Measurements from ENCODE around the gene NFIX. TPM values are rescaled to one million over a fixed set of nuclear protein-coding genes. Genes with fewer than 3 reads are reported as not detected.

Gene NFIX
- total and polyA plus RNA-seq, 9 of the 15 experiments (the other 6 are each of a cell fraction or from before 2014, with no cell fraction given): 0.28 to 26.8 (median 5.4) TPM

- TF ChIP-seq, protein P1, sequence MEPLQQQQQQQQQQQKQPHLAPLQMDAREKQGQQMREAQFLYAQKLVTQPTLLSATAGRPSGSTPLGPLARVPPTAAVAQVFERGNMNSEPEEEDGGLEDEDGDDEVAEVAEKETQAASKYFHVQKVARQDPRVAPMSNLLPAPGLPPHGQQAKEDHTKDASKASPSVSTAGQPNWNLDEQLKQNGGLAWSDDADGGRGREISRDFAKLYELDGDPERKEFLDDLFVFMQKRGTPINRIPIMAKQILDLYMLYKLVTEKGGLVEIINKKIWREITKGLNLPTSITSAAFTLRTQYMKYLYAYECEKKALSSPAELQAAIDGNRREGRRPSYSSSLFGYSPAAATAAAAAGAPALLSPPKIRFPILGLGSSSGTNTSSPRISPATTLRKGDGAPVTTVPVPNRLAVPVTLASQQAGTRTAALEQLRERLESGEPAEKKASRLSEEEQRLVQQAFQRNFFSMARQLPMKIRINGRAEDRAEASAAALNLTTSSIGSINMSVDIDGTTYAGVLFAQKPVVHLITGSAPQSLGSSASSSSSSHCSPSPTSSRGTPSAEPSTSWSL (CRISPR knock-in tag; IDR thresholded peaks at IDR 0.05; ENCODE audit: borderline replicate concordance): no peak
- TF ChIP-seq POLR2AphosphoS2 (IDR thresholded peaks at IDR 0.05; ENCODE audit: low read length) (no peak), PRMT5 (CRISPR knock-in tag; IDR thresholded peaks at IDR 0.05) (no peak), ATF7 (IDR thresholded peaks at IDR 0.05) (no peak), ZFX (CRISPR knock-in tag; IDR thresholded peaks at IDR 0.05) (peak; percentile 52), RAD21 (CRISPR knock-in tag; conservative IDR thresholded peaks at IDR 0.05 in 1 of 2, IDR thresholded peaks at IDR 0.05 in 1 of 2) (no peak), PML (IDR thresholded peaks at IDR 0.05; ENCODE audit: low read length) (0 out of 2 replicates have a peak, but pooled peaks have one; percentile 33), BRF1 (IDR thresholded peaks at IDR 0.05; ENCODE audit: borderline replicate concordance, extremely low read depth, insufficient read length) (no peak), NELFE (IDR thresholded peaks at IDR 0.05; ENCODE audit: insufficient read depth, insufficient read length) (no peak), ZNF431 (CRISPR knock-in tag; IDR thresholded peaks at IDR 0.05) (no peak), ZNF644 (tag; IDR thresholded peaks at IDR 0.05; ENCODE audit: low read depth) (no peak), FOXA1 (IDR thresholded peaks at IDR 0.05; ENCODE audit: borderline replicate concordance) (no peak), ZNF586 (CRISPR knock-in tag; conservative IDR thresholded peaks at IDR 0.05) (no peak), JUNB (CRISPR knock-in tag; conservative IDR thresholded peaks at IDR 0.05) (no peak), ZNF507 (tag; conservative IDR thresholded peaks at IDR 0.05) (no peak), NFATC3 (IDR thresholded peaks at IDR 0.05) (0 out of 2 replicates have a peak, but pooled peaks have one; percentile 22), KDM4B (IDR thresholded peaks at IDR 0.05; ENCODE audit: borderline replicate concordance in 2 of 2, low read depth in 1 of 2) (no peak), POLR3G (IDR thresholded peaks at IDR 0.05; ENCODE audit: extremely low read depth, insufficient read length, insufficient replicate concordance) (no peak), ELF2 (CRISPR knock-in tag; IDR thresholded peaks at IDR 0.05) (no peak), ZNF830 (CRISPR knock-in tag; IDR thresholded peaks at IDR 0.05) (no peak), SMARCC2 (IDR thresholded peaks at IDR 0.05; ENCODE audit: low read depth) (no peak), NCOA4 (IDR thresholded peaks at IDR 0.05; ENCODE audit: partially characterized antibody) (no peak), ZNF780A (CRISPR knock-in tag; IDR thresholded peaks at IDR 0.05) (no peak), DPF2 (IDR thresholded peaks at IDR 0.05) (0 out of 2 replicates have a peak, but pooled peaks have one; percentile 28), ZFP1 (CRISPR knock-in tag; IDR thresholded peaks at IDR 0.05) (no peak)
- TF ChIP-seq, protein P2, sequence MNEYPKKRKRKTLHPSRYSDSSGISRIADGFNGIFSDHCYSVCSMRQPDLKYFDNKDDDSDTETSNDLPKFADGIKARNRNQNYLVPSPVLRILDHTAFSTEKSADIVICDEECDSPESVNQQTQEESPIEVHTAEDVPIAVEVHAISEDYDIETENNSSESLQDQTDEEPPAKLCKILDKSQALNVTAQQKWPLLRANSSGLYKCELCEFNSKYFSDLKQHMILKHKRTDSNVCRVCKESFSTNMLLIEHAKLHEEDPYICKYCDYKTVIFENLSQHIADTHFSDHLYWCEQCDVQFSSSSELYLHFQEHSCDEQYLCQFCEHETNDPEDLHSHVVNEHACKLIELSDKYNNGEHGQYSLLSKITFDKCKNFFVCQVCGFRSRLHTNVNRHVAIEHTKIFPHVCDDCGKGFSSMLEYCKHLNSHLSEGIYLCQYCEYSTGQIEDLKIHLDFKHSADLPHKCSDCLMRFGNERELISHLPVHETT (CRISPR knock-in tag; conservative IDR thresholded peaks at IDR 0.05 in 1 of 2, IDR thresholded peaks at IDR 0.05 in 1 of 2): no peak
- TF ChIP-seq, protein P3, sequence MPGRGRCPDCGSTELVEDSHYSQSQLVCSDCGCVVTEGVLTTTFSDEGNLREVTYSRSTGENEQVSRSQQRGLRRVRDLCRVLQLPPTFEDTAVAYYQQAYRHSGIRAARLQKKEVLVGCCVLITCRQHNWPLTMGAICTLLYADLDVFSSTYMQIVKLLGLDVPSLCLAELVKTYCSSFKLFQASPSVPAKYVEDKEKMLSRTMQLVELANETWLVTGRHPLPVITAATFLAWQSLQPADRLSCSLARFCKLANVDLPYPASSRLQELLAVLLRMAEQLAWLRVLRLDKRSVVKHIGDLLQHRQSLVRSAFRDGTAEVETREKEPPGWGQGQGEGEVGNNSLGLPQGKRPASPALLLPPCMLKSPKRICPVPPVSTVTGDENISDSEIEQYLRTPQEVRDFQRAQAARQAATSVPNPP (IDR thresholded peaks at IDR 0.05; ENCODE audit: borderline replicate concordance, insufficient read depth, insufficient read length): no peak
These were observed 49.1 kb upstream of the NFIX start (continued) for GRCh38 chr19:12946092-12946721.
